ENCODE results near the gene C20orf204.

Gene C20orf204

GRCh38 chr20:64042054-64042781 lies 6.2 kb downstream of the C20orf204 start:
- DNase-seq (ENCODE audit: low spot score): no peak

- no peak for DNase-seq (ENCODE audit: low spot score)
Measured at GRCh38 chr20:64043768-64044167, 7.8 kb downstream of the C20orf204 start.

- peak; percentile 51 for DNase-seq (ENCODE audit: low spot score)
Measured at GRCh38 chr20:64044484-64045247, 8.7 kb downstream of the C20orf204 start.

GRCh38 chr20:64045346-64046011 lies 9.5 kb downstream of the C20orf204 start:
- no peak for DNase-seq (ENCODE audit: low spot score)

GRCh38 chr20:64047046-64047389 lies 11.0 kb downstream of the C20orf204 start:
- DNase-seq (ENCODE audit: low spot score): no peak

GRCh38 chr20:64047968-64048401 lies 12.0 kb downstream of the C20orf204 start:
- no peak for DNase-seq (ENCODE audit: low spot score)

- no peak for DNase-seq (ENCODE audit: low spot score)
Measured at GRCh38 chr20:64048402-64049044, 12.5 kb downstream of the C20orf204 start.

GRCh38 chr20:64049060-64049877 lies 13.3 kb downstream of the C20orf204 start, which contains the start of gene SOX18:
TSS of gene SOX18 (minus strand) at chr20:64049639. CDS start at chr20:64049516, 123 bp downstream.
- no peak for DNase-seq (ENCODE audit: low spot score)

- DNase-seq (ENCODE audit: low spot score): no peak
Measured at GRCh38 chr20:64049878-64050260, 13.9 kb downstream of the C20orf204 start.

- no peak for DNase-seq (ENCODE audit: low spot score)
Measured at GRCh38 chr20:64050261-64051032, 14.5 kb downstream of the C20orf204 start.

- DNase-seq (ENCODE audit: low spot score): no peak
Measured at GRCh38 chr20:64051033-64051452, 15.1 kb downstream of the C20orf204 start.

- DNase-seq (ENCODE audit: low spot score): no peak
Measured at GRCh38 chr20:64051561-64052325, 15.8 kb downstream of the C20orf204 start.

- no peak for DNase-seq (ENCODE audit: low spot score)
Measured at GRCh38 chr20:64052326-64052722, 16.3 kb downstream of the C20orf204 start.

- DNase-seq (ENCODE audit: low spot score): no peak
Measured at GRCh38 chr20:64052987-64053840, 17.2 kb downstream of the C20orf204 start.

GRCh38 chr20:64053841-64054661 lies 18.1 kb downstream of the C20orf204 start:
- DNase-seq (ENCODE audit: low spot score): peak; percentile 65

- DNase-seq (ENCODE audit: low spot score): no peak
Measured at GRCh38 chr20:64055396-64055892, 19.5 kb downstream of the C20orf204 start.

- DNase-seq (ENCODE audit: low spot score): no peak
Measured at GRCh38 chr20:64055893-64056638, 20.1 kb downstream of the C20orf204 start.
